Vagina (tissue), 2 donors: ENCODE data around the gene KRTAP12-3.

ENCODE experiments used
- CTCF ChIP-seq, 3 experiments: fragments of 450-650 bp in 2 of 3; fragments of 200-600 bp in 1 of 3; sonication (generic) in 1 of 3; IDR thresholded peaks; one replicate each; pipeline ENCODE4 v1.5.1; 2017 to 2019; ENCODE audit warnings: antibody characterized with exemption in 3 of 3, mild to moderate bottlenecking in 2 of 3, moderate library complexity in 2 of 3
- POLR2A ChIP-seq, 2 donors: fragments of 450-650 bp; IDR thresholded peaks; one replicate each; pipeline ENCODE4 v1.6.1; 2017; ENCODE audit warnings: antibody characterized with exemption in 2 of 2, mild to moderate bottlenecking in 2 of 2, moderate library complexity in 2 of 2
- POLR2AphosphoS5 ChIP-seq, 2 donors: sonication (generic); formaldehyde crosslinking; IDR thresholded peaks; one replicate each; pipeline ENCODE4 v1.9.0; 2017; ENCODE audit warnings: antibody characterized with exemption in 2 of 2, mild to moderate bottlenecking in 2 of 2, low read depth in 1 of 2; ENCODE audit not compliant: insufficient read depth in 1 of 2

GRCh38 chr21:44618504-44618903, 39.2 kb upstream of the KRTAP12-3 start:
- TF ChIP-seq POLR2AphosphoS5 (IDR thresholded peaks at IDR 0.05; ENCODE audit: insufficient read depth in 1 of 2, low read depth in 1 of 2) (no peak), CTCF (IDR thresholded peaks at IDR 0.05) (no peak), POLR2A (IDR thresholded peaks at IDR 0.05) (no peak)
